GM18505 (cell line): ENCODE measurements around the gene PTPRK.
"Not testable (repeated sequence)": the region's sequence is repeated elsewhere in the genome, so short reads cannot be mapped to it uniquely, and the experiment has no call there.

Experiments
- ATAC-seq: cut with Tn5 transposase; IDR thresholded peaks from one replicate; pipeline ENCODE4 v1.9.1; 2021; ENCODE audit not compliant: unreplicated experiment
- POLR2A ChIP-seq: IDR thresholded peaks from 4 replicates; pipeline ENCODE4 v1.6.1; 2011; ENCODE audit warnings: borderline replicate concordance; ENCODE audit not compliant: insufficient read depth, insufficient read length; ENCODE audit errors: extremely low read depth

PTPRK gene

GRCh38 chr6:128474481-128474880 is 45.9 kb downstream of the PTPRK start:
- no peak for TF ChIP-seq POLR2A
- ATAC-seq, result no peak

- no peak for TF ChIP-seq POLR2A
- no peak for ATAC-seq
Measured at GRCh38 chr6:128471907-128472306, 48.5 kb downstream of the PTPRK start.

- TF ChIP-seq POLR2A, result no peak
- ATAC-seq, result no peak
Measured at GRCh38 chr6:128465368-128466343, 54.7 kb downstream of the PTPRK start.

- ATAC-seq, result no peak
- no peak for TF ChIP-seq POLR2A
Measured at GRCh38 chr6:128464790-128465189, 55.6 kb downstream of the PTPRK start.

- ATAC-seq, result no peak
- TF ChIP-seq POLR2A, result no peak
Measured at GRCh38 chr6:128463942-128464341, 56.5 kb downstream of the PTPRK start.

- TF ChIP-seq POLR2A, result no peak
- no peak for ATAC-seq
Measured at GRCh38 chr6:128461501-128461900, 58.9 kb downstream of the PTPRK start.

- TF ChIP-seq POLR2A, result no peak
- no peak for ATAC-seq
Measured at GRCh38 chr6:128456510-128457230, 63.7 kb downstream of the PTPRK start.

- no peak for ATAC-seq
- TF ChIP-seq POLR2A, result no peak
Measured at GRCh38 chr6:128455959-128456358, 64.4 kb downstream of the PTPRK start.

GRCh38 chr6:128452713-128453112 is 67.7 kb downstream of the PTPRK start:
- TF ChIP-seq POLR2A, result no peak
- ATAC-seq, result no peak

GRCh38 chr6:128446497-128446896 is 73.9 kb downstream of the PTPRK start:
- TF ChIP-seq POLR2A, result no peak
- no peak for ATAC-seq

- no peak for ATAC-seq
- no peak for TF ChIP-seq POLR2A
Measured at GRCh38 chr6:128443553-128443952, 76.8 kb downstream of the PTPRK start.

GRCh38 chr6:128439627-128440026 is 80.8 kb downstream of the PTPRK start:
- no peak for ATAC-seq
- no peak for TF ChIP-seq POLR2A

GRCh38 chr6:128438393-128438792 is 82.0 kb downstream of the PTPRK start:
- no peak for ATAC-seq
- TF ChIP-seq POLR2A, result no peak

GRCh38 chr6:128437685-128438084 is 82.7 kb downstream of the PTPRK start:
- ATAC-seq, result no peak
- no peak for TF ChIP-seq POLR2A

- ATAC-seq, result not testable (repeated sequence)
Measured at GRCh38 chr6:128434752-128435151, 85.6 kb downstream of the PTPRK start.

- ATAC-seq, result no peak
- no peak for TF ChIP-seq POLR2A
Measured at GRCh38 chr6:128432394-128432793, 88.0 kb downstream of the PTPRK start.
